H4 (cell line): ENCODE measurements around the gene PLEKHA5. TPM values are rescaled to one million over a fixed set of nuclear protein-coding genes. Genes with fewer than 3 reads are reported as not detected.

Experiments used
- DNase-seq: peaks from one replicate; pipeline ENCODE4 v3.0.0-alpha.2; 2015; ENCODE audit warnings: low spot score
- total RNA-seq: library from RNA; depleted of rRNA; stranded (reverse); fragments of >200 nt; shearing (Covaris generic); gene quantifications from 2 replicates; pipeline ENCODE4 v1.2.3, GENCODE V29; 2014

Gene PLEKHA5
- total RNA-seq, 1 experiment from 2014 or later: 18.7 TPM

- peak; percentile 51 for DNase-seq
These were observed 69.8 kb downstream of the PLEKHA5 start for GRCh38 chr12:19199332-19199731.

GRCh38 chr12:19200261-19200660 lies 70.7 kb downstream of the PLEKHA5 start:
- no peak for DNase-seq

GRCh38 chr12:19201661-19202060 lies 72.1 kb downstream of the PLEKHA5 start:
- no peak for DNase-seq

GRCh38 chr12:19203013-19203412 lies 73.5 kb downstream of the PLEKHA5 start:
- no peak for DNase-seq

- no peak for DNase-seq
These were observed 74.3 kb downstream of the PLEKHA5 start for GRCh38 chr12:19203539-19204506.

GRCh38 chr12:19205120-19205519 lies 75.6 kb downstream of the PLEKHA5 start:
- no peak for DNase-seq

GRCh38 chr12:19206493-19207077 lies 77.1 kb downstream of the PLEKHA5 start:
- no peak for DNase-seq

- no peak for DNase-seq
These were observed 78.9 kb downstream of the PLEKHA5 start for GRCh38 chr12:19208456-19208855.

GRCh38 chr12:19209661-19210060 lies 80.1 kb downstream of the PLEKHA5 start:
- DNase-seq: no peak

- no peak for DNase-seq
These were observed 82.3 kb downstream of the PLEKHA5 start for GRCh38 chr12:19211802-19212201.

- DNase-seq: no peak
These were observed 82.7 kb downstream of the PLEKHA5 start for GRCh38 chr12:19212245-19212644.

GRCh38 chr12:19214020-19214419 lies 84.5 kb downstream of the PLEKHA5 start:
- no peak for DNase-seq

GRCh38 chr12:19215115-19215514 lies 85.6 kb downstream of the PLEKHA5 start:
- DNase-seq: no peak

- DNase-seq: no peak
These were observed 87.9 kb downstream of the PLEKHA5 start for GRCh38 chr12:19217446-19217845.

- DNase-seq: peak; percentile 27
These were observed 90.7 kb downstream of the PLEKHA5 start for GRCh38 chr12:19220205-19220604.

GRCh38 chr12:19220852-19221466 lies 91.4 kb downstream of the PLEKHA5 start:
- DNase-seq: no peak

GRCh38 chr12:19222558-19222957 lies 93.0 kb downstream of the PLEKHA5 start:
- no peak for DNase-seq

GRCh38 chr12:19223018-19223417 lies 93.5 kb downstream of the PLEKHA5 start:
- peak; percentile 9 for DNase-seq

GRCh38 chr12:19223695-19224094 lies 94.2 kb downstream of the PLEKHA5 start:
- no peak for DNase-seq

- DNase-seq: no peak
These were observed 95.2 kb downstream of the PLEKHA5 start for GRCh38 chr12:19224746-19225145.

- DNase-seq: no peak
These were observed 97.8 kb downstream of the PLEKHA5 start for GRCh38 chr12:19227190-19227879.

GRCh38 chr12:19227880-19228210 lies 98.3 kb downstream of the PLEKHA5 start:
- DNase-seq: no peak
